Glutamatergic neuron (in vitro differentiated cells): ENCODE measurements around the gene INO80D. TPM values are rescaled to one million over a fixed set of nuclear protein-coding genes. Genes with fewer than 3 reads are reported as not detected.
"Not testable (repeated sequence)": the region's sequence is repeated elsewhere in the genome, so short reads cannot be mapped to it uniquely, and the experiment has no call there.

ENCODE experiments used
- DNase-seq: peaks from one replicate; pipeline ENCODE4 v3.0.0; 2022
- H3K27ac Mint-ChIP-seq: one replicate; pipeline ENCODE4 v1.8.0; 2020; ENCODE audit warnings: mild to moderate bottlenecking, mixed read lengths, inconsistent platforms; ENCODE audit not compliant: unreplicated experiment
- H3K27me3 Mint-ChIP-seq: one replicate; pipeline ENCODE4 v1.8.0; 2020; ENCODE audit warnings: mild to moderate bottlenecking, moderate library complexity, mixed read lengths, inconsistent platforms; ENCODE audit not compliant: unreplicated experiment
- H3K36me3 Mint-ChIP-seq: one replicate; pipeline ENCODE4 v1.8.0; 2020; ENCODE audit warnings: mild to moderate bottlenecking, mixed read lengths, inconsistent platforms; ENCODE audit not compliant: unreplicated experiment
- H3K4me1 Mint-ChIP-seq: one replicate; pipeline ENCODE4 v1.8.0; 2020; ENCODE audit warnings: mild to moderate bottlenecking, low read depth, mixed read lengths, inconsistent platforms; ENCODE audit not compliant: unreplicated experiment
- H3K4me3 Mint-ChIP-seq: one replicate; pipeline ENCODE4 v1.8.0; 2020; ENCODE audit warnings: mild to moderate bottlenecking, mixed read lengths, inconsistent platforms; ENCODE audit not compliant: unreplicated experiment
- H3K9me3 Mint-ChIP-seq: one replicate; pipeline ENCODE4 v1.8.0; 2020; ENCODE audit warnings: mild to moderate bottlenecking, moderate library complexity, mixed read lengths, inconsistent platforms; ENCODE audit not compliant: unreplicated experiment
- total RNA-seq: library from RNA; stranded (reverse); fragmentation: NEBNext Ultra II Directional; extraction: Animal tissue kit (Norgen Biotek cat#: 25700); gene quantifications from one replicate; pipeline ENCODE4 v1.2.1, GENCODE V29; 2021; ENCODE audit not compliant: unreplicated experiment
- TF ChIP-seq, protein P1 (sequence below): fragments of 200-600 bp; sonication (generic); IDR thresholded peaks from one replicate; pipeline ENCODE4 v1.5.0; 2021; ENCODE audit not compliant: partially characterized antibody, unreplicated experiment

Gene INO80D
- total RNA-seq, 1 donor from 2014 or later: 25.0 TPM

DNA sequence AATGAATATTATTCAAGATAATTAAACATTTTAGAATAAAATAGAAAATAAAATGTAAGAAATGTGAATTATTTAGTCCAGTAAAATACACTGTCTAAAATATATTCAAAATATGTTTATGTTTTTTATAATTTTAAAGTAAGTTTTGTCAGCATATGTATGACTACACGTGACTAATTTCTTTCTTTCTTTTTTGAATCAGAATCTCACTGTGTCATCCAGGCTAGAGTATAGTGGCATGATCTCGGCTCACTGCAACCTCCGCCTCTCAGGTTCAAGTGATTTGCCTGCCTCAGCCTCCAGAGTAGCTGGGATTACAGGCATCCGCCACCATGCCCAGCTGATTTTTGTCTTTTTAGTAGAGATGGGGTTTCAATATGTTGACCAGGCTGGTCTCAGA is 19.1 kb upstream of the INO80D start:
- H3K9me3 Mint-ChIP-seq: no peaks in the 10 kb centered on the region
- H3K27ac Mint-ChIP-seq: no peak overlapping the region
- no peak overlapping the region for H3K4me3 Mint-ChIP-seq
- H3K4me1 Mint-ChIP-seq: no peaks in the 10 kb centered on the region
- no peak for DNase-seq
- no peaks in the 10 kb centered on the region for H3K36me3 Mint-ChIP-seq
- TF ChIP-seq, protein P1, sequence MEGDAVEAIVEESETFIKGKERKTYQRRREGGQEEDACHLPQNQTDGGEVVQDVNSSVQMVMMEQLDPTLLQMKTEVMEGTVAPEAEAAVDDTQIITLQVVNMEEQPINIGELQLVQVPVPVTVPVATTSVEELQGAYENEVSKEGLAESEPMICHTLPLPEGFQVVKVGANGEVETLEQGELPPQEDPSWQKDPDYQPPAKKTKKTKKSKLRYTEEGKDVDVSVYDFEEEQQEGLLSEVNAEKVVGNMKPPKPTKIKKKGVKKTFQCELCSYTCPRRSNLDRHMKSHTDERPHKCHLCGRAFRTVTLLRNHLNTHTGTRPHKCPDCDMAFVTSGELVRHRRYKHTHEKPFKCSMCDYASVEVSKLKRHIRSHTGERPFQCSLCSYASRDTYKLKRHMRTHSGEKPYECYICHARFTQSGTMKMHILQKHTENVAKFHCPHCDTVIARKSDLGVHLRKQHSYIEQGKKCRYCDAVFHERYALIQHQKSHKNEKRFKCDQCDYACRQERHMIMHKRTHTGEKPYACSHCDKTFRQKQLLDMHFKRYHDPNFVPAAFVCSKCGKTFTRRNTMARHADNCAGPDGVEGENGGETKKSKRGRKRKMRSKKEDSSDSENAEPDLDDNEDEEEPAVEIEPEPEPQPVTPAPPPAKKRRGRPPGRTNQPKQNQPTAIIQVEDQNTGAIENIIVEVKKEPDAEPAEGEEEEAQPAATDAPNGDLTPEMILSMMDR: no peak
- H3K27me3 Mint-ChIP-seq: no peaks in the 10 kb centered on the region

DNA sequence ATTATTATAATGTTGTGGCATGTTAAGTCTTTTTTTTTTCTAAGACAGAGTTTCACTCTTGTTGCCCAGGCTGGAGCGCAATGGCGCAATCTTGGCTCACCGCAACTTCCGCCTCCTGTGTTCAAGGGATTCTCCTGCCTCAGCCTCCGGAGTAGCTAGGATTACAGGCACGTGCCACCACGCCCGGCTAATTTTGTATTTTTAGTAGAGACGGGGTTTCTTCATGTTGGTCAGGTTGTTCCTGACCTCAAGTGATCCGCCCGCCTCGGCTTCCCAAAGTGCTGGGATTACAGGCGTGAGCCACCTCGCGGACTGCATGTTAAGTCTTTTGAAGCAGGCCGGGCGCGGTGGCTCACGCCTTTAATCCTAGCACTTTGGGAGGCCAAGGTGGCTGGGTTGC is 12.9 kb upstream of the INO80D start:
- not testable (repeated sequence) for H3K4me3 Mint-ChIP-seq, H3K27me3 Mint-ChIP-seq, DNase-seq, H3K36me3 Mint-ChIP-seq, H3K9me3 Mint-ChIP-seq, H3K27ac Mint-ChIP-seq
- peaks cover 16% of the 10 kb centered on the region for H3K4me1 Mint-ChIP-seq

GRCh38 chr2:206098471-206098870 is 12.5 kb upstream of the INO80D start:
- no peak for DNase-seq
- Mint-ChIP-seq H3K36me3 (no peaks in the 10 kb centered on the region), H3K27ac (no peak overlapping the region), H3K27me3 (no peaks in the 10 kb centered on the region), H3K9me3 (no peaks in the 10 kb centered on the region), H3K4me3 (no peak overlapping the region), H3K4me1 (peaks cover 16% of the 10 kb centered on the region)
- TF ChIP-seq, protein P1: no peak

DNA sequence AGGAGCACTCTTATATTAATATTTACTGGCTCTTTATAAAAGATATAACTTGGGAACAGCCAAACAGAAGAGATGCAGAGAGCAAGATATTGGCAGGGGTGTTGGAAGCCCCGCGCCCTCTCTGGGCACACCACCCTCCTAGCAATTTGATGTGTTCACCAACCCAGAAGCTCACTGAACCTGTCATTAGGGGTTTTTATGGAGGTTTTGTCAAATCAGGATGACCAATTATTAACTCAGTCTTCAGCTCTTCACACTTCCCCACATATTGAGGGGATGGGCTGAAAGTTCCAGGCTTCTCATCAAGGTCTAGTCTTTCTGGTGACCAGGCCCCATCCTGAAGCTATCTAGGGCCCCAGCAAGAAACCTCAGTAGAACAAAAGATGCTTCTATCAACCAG is 10.9 kb upstream of the INO80D start:
- Mint-ChIP-seq H3K36me3 (no peaks in the 10 kb centered on the region), H3K27me3 (no peaks in the 10 kb centered on the region), H3K9me3 (no peaks in the 10 kb centered on the region), H3K4me1 (peaks cover 16% of the 10 kb centered on the region), H3K27ac (no peak overlapping the region), H3K4me3 (no peak overlapping the region)
- DNase-seq: no peak
- TF ChIP-seq, protein P1: no peak

DNA sequence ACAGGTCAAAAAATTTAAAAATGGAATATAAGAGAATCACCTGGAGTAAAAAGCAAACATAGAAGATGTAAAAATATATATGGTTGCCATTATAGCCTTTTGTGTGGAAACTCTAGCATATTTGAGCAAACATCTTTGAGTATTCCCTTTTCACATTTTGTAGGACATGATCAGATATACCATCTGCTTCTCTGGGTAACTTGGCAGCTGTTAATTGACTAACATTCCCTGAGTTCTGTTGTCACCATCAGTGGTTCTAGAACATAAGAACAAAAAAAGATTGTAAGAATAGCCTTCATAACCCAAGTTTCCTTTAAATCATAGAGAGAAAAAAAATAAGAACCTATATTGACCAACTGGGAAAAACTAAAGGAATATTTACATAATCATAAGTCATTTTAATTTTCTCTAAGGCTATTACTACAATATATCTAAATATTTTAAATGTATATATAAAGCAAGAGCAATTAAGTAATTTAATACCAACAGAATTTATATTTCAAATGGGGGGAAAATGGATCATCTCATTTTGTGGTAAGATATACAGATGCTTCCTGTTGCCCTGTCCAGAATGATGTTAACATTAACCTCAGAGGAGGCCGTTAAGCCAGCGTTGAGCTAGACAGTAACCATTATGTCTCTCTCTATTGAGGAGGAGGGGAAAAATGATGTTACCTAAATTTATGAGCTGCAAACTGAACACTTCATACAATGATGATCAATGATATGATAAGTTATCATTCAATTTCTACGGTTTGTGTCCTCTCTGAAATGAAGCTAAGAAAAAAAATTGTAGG is 9.8 kb upstream of the INO80D start:
- no peaks in the 10 kb centered on the region for H3K36me3 Mint-ChIP-seq
- no peak for DNase-seq
- H3K4me1 Mint-ChIP-seq: peaks cover 16% of the 10 kb centered on the region
- H3K27me3 Mint-ChIP-seq: no peaks in the 10 kb centered on the region
- peak overlapping the region; percentile 89 for H3K27ac Mint-ChIP-seq
- TF ChIP-seq, protein P1: no peak
- no peaks in the 10 kb centered on the region for H3K9me3 Mint-ChIP-seq
- no peak overlapping the region for H3K4me3 Mint-ChIP-seq
